SKM-1 (cell line): Measurements from ENCODE around the gene SELENOF.
"Not testable (repeated sequence)": the region's sequence is repeated elsewhere in the genome, so short reads cannot be mapped to it uniquely, and the experiment has no call there.

Source experiments
- DNase-seq: peaks from one replicate; lab custom pipeline; 2025; ENCODE audit not compliant: unreplicated experiment; lab: John Stamatoyannopoulos, UW

The SELENOF gene

GRCh38 chr1:86821956-86822355 lies 92.0 kb downstream of the SELENOF start:
- no peak for DNase-seq

DNA sequence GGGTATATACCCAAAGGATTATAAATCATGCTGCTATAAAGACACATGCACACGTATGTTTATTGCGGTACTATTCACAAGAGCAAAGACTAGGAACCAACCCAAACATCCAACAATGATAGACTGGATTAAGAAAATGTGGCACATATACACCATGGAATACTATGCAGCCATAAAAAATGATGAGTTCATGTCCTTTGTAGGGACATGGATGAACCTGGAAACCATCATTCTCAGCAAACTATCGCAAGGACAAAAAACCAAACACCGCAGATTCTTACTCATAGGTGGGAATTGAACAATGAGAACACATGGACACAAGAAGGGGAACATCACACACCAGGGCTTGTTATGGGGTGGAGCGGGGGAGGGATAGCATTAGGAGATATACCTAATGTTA lies 94.0 kb downstream of the SELENOF start:
- not testable (repeated sequence) for DNase-seq

DNA sequence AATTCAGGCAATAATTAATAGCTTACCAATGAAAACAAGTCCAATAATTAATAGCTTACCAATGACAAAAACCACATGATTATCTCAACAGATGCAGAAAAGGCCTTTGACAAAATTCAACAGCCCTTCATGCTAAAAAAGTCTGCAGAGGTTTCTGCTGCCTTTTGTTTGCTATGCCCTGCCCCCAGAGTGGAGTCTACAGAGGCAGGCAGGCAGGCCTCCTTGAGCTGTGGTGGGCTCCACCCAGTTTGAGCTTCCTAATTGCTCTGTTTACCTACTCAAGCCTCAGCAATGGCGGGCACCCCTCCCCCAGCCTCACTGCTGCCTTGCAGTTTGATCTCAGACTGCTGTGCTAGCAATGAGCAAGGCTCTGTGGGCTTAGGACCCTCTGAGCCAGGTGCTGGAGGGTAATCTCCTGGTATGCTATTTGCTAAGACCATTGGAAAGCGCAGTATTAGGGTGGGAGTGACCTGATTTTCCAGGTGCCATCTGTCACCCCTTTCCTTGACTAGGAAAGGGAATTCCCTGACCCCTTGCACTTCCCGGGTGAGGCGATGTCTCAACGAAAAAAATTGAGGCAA lies 96.6 kb downstream of the SELENOF start:
- DNase-seq = not testable (repeated sequence)

DNA sequence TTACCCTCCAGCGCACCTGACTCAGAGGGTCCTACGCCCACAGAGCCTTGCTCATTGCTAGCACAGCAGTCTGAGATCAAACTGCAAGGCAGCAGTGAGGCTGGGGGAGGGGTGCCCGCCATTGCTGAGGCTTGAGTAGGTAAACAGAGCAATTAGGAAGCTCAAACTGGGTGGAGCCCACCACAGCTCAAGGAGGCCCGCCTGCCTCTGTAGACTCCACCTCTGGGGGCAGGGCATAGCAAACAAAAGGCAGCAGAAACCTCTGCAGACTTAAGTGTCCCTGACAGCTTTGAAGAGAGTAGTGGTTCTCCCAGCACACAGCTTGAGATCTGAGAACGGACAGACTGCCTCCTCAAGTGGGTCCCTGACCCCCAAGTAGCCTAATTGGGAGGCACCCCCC lies 99.8 kb downstream of the SELENOF start:
- not testable (repeated sequence) for DNase-seq
